ENCODE data around the gene TSPAN7.

TSPAN7 gene, protein sequence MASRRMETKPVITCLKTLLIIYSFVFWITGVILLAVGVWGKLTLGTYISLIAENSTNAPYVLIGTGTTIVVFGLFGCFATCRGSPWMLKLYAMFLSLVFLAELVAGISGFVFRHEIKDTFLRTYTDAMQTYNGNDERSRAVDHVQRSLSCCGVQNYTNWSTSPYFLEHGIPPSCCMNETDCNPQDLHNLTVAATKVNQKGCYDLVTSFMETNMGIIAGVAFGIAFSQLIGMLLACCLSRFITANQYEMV

DNA sequence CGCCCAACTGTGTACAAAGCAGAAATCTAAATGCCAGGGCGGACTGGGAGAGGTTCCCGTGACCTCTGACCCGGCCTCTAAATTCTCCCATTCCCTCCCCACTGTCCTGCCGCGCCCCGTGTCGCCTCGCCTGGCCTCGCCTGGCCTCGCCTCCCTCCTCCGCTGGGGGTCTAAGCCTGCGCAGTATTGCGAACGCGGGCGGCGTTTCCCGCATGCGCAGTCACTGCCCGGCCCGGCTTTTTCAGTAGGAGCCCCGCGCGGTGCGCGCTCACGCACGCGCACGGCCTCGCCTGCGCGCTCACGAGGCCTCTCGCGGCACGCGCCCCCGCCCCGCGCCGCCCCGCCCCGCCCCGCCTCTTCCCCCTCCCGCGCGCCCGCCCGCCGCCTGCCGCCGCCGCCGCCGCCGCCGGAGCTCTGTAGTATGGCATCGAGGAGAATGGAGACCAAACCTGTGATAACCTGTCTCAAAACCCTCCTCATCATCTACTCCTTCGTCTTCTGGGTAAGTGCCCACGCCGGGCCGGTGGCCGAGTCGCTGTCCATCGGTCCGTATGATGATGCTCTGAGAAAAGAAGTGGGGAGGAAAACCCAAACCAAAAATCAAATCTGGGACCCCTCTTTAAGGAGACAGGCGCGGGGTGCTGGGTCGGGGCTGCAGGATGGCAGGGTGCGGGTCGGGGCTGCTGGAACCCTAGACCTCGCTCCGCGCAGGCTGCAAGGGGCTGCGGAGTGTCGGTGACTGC is at the start of gene TSPAN7:
Gene TSPAN7 (plus strand): TSS at position 417 of the 743 bp plus-strand sequence. CDS start 5 bp downstream, at position 422.
- DNase-seq (ENCODE audit: low read depth) = peak; percentile 67

DNA sequence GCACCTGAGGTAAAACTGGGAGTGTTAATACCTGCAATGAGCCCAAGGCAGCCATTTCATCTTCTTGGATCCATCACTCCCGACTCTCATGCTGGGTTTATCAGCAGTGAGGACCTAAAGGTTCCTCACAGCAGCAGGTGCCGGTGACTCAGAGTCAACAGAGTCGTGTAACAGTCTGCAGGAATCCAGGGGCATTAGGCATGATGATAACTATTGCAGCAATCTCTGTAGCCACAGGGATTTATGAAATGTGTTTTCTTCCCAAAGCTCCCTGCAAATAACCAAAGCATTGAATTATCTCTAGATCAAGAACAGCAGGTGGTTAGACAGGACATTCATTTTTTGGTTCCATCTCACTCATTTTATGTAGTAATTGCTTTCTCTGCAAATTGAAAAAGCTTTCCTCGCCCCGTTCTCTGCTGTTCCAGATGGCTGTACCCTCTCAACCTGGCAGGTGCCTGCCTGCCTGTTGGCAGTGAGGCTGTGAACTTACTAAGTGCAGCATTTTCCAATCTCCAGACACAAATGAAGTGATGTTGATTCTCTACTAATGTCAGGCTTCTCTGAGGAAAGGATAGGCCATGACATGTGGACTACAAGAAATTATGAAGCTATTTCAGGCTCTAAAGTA is 48.1 kb upstream of the TSPAN7 start:
- DNase-seq (ENCODE audit: low read depth) = no peak

DNA sequence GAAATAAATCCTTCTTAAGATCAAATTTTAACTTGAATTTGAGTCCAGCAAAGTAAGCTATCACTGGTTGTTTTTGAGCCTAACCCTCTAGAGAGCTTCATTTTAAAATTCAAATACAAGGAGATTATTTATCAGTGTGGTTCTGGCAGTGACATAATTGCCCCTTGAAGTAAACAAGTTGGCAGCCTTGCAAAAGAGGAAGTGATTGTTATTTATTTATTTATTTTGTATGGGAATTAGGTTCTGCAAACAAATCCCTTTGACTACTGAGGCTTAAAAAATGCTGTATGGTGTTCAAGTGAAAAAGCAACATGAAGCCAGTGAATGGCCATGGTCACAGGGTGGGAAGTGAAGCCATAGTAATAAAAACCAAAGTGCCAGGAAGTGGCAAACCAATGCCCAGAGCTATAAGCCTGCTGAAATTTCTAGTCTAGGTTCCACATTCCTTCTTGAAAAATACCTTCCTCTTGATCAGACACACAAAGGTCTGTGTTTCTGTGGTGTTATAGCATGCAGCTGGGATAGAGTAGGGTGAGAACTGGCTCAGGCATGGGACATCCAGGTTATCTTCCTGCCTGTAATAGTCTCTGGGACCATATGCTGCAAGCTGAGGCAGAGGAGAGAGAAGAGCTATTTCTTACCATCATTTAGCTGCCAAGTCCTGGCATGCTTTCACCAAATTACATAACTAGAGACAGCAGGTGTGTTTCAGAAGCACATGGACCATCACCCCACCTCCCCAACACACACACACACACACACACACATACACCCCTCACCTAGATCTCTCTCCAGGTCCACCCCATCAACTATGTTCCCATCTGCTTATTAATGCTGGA is 47.1 kb upstream of the TSPAN7 start:
- no peak for DNase-seq (ENCODE audit: low read depth)

DNA sequence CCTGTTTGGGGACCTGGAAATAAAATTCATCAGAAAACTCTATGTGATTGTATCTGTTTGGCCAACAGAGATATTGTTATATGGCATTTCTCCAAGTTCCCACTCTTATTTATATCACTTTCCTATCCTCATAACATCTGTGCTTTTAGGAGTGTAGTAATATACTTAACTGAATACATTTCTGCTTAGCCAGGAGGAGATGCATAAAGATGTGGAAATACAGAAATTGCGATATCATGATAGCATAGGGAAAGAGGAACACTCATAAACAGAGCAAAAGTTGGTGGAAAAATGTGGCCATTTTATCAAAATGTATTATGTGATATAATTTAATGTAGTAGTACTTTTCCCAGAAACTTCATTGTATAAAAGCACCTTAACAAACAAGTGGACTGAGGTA is 46.1 kb upstream of the TSPAN7 start:
- DNase-seq (ENCODE audit: low read depth) = no peak

DNA sequence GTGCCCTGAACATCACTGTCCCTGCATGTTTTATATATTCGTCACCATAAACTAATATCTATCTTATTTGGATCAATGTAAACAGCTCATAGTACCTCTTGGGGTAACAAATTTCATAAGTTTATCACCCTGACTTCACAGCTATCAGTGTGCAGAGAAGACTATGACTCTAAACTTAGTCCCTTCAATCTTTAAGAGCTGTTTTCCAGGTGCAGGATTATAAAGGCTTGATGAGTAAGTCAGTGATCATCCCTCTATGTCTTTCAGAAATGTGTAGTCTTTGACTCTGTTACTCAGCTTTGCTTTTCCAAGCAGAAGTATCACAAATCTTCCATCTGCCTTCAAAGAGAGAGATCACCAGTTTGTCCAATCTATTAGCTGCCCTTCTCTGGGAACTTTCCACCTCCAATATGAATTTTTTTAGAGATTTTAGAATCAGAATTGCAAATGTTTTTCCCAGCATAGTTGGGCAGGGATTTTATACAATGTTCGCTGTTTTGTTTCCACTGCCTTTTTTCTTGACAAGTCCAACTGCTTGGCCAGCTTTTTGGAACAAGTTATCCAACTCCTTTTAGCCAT is 45.1 kb upstream of the TSPAN7 start:
- DNase-seq (ENCODE audit: low read depth) = no peak

DNA sequence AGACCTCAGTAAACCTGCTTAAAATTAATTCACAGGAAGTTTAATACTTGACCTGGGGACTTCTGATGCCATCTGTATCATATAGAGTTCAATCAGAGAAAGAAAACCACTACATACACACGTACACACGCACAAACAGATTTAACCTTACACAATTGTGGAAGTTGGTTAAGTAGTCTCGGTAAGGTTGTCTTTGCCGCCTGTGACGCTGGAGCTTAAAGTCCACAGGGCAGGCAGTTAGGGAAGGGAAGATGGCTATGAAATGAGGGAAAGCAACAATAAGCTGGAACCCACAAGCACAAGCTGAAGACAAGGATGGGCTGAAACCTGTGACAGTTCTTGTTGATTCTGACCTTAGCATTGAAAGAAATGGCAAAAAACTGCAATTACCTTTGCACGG is 41.7 kb upstream of the TSPAN7 start:
- DNase-seq (ENCODE audit: low read depth) = no peak

DNA sequence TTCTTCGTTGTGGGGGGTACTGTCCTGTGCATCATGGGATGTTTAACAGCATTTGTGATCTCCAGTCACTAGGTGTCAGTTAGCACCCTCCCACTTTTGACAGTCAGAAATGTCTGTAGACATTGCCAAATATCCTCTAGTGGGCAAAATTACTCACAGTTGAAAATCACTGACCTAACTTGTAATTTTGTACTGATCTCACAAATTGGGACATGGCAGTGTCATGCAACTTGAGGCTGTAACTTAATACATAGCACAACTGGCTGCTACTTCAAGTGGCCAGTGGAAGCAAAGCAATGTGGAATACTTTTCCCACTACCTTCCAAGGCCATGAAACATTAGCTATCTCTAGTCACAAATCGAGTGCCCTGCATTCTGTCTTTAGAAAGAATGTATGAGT is 23.2 kb upstream of the TSPAN7 start:
- DNase-seq (ENCODE audit: low read depth) = no peak

DNA sequence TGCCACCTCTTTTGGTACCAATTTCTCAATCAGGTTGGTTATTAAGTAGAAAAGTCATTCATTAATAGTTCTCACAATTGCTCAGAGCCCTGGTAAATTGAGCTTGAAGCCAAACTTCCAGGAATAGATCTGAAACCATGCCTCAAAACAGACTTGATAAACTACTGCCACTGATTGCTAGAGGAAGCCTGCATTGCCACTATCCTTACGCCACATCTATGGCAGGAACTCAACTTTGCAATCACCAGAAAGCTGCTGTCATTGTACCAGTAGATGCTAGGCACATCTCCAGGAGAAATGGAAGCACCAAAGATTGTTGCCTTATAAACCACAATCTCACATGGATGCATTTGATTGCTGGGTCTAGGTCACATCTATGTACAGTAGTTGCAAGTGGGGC is 21.6 kb upstream of the TSPAN7 start:
- no peak for DNase-seq (ENCODE audit: low read depth)

DNA sequence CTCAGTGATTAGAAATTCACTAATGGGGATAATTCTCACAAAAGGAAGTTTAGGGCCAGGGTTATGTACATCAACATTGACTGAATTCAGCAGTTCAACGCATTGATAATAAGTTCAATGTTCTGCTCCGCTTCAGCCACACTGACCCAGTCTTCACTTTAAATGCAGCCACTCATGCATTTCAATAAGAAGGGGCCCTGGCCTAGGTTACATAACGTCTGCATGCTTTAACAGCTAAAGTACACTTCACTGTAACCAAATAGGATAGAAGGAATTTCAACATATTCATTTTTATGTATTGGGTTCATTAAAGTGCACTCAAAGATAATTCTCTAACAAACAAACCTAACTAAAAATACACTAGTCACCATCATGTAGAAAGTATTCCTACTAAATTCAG is 12.8 kb upstream of the TSPAN7 start:
- no peak for DNase-seq (ENCODE audit: low read depth)

DNA sequence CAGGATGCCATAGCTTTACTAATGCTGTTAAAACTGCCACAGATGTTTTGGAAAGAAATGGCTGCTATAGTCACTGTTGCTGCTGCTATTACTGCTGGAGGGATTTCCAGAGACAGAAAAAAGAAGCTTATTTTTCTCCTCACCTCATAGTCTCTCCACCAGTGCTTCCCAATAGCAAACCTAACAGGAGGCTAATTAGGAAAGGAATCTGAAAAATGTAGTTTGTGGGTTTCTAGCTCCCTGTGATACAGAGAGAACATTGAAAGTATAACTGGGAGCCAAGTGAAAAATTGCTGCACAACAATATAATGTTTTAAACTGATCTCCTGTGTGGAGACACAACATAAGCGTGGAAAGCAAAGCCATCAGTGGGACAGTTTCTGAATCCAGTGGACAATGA is 8.6 kb upstream of the TSPAN7 start:
- DNase-seq (ENCODE audit: low read depth) = no peak

DNA sequence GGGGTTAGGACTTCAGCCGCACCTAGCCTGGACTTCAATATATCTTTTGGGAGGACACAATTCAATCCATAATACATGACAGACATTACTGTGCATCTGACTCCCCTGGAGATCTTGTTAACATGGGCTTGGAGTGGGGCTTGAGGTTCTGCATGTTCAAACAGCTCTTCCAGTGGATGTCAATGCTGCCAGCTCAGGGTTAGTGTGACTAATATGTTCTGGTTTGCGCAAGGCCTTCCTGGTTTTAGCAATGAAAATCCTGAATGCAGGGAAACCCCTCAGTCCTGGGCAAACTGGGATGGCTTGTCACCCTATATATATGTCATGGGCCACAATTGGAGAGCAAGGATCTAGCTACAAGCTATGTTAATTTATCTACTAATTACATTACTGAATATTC is 2.7 kb upstream of the TSPAN7 start:
- DNase-seq (ENCODE audit: low read depth) = no peak

DNA sequence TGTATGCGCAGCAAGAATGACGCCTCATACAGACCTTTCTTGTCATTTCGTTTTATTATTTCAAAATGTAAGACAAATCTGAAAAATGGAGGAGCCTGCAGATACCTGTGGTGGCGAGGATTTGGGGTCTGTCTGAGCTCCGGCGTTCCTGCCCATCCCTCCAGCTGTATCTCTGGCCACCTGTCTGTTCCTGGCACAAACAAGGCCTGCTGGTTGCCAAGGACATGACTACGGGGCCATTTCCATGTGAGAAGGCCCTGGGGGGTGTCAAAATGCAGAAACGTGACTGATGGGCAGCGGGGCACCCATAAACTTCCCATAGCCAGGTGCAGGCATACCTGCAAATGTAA is 591 bp upstream of the TSPAN7 start:
- DNase-seq (ENCODE audit: low read depth) = no peak

DNA sequence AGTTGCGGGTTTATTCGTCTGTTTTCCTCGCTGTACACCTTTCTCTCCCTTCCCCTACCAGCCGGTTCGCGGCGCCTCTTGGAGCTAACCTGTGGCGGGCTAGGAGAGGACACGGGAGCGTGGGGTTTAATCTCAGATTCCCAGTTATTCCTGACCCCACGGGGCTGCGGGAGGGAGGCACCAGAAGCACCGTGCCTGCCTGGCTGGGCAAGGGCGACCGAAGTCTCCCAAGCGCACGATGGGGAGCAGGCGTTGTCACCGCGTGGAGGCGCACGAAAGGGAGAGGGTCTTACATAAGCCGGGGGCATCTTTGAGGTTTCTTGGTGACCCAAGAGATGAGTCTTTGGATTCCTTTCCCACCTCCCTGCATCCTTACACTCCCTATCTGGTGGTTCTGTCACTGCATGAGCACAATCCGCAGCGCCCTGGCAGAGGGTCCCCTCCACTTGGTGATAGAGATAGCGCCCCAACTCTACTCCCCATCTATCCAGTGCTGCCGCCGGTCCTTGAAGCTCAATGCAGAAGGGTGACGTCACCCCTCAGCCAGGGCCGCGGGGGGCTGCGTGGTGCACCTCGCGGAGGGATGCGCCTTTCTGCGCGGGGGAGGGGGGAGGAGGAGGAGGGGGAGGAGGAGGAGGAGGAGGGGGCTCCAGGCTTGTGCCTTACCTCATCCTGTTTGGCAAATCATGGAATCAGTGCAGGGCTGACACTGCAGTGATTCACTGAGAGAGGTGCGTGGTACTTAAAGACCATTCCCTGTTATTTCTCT is 793 bp downstream of the TSPAN7 start:
- no peak for DNase-seq (ENCODE audit: low read depth)

DNA sequence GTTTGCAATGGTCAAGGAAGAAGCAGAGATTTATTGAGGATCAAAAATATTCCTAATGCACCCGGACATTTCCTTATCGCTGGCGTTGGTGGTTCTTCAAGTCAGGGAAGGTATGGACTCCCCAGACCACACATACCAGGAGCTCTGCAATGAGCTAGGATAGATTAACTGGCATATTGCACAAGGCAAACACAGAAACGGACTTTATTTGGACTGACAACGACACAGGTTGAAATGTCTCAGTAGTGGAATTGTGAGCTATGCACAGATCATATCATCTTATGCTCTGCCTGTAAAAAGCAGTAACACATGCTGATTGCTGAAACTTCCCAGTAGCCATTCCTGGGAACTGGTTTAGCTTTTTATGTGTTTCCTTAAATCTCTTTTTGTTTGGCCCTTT is 1.7 kb downstream of the TSPAN7 start:
- no peak for DNase-seq (ENCODE audit: low read depth)

DNA sequence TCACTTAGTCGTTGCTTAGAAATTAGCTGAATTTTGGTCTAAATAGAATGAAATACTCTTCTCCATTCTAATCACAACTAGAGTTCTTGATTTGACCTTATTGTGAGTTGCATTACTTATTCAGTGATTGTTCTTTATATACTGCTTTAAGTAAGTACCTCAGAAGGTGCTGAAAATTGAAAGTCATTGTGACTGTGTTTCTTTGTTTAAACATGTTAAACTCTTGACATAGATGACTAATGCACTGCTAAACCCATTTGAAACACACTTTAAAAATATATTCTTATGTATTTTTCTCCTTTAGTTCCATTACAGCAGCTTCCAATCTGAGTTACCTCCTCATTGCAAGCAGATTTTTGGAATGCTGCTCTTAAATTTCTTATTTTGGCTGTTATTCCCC is 9.1 kb downstream of the TSPAN7 start:
- no peak for DNase-seq (ENCODE audit: low read depth)

DNA sequence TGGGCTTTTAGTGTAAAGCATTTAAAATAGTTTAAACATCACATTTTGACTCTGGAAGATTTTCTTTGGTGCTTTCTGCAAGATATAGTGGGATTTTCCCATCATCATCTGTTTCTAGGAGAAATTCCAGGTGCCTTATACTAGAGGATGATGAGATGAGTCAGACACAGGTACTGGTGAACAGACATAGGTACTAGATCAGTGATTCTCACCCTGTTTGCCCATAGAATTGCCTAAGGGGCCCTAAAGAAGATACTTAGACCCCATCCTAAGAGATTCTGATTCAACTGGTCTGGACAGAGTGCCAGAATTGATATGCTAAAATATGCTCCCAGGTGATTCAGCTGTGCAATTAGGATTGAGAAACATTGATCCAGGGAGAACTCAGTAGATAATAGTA is 9.7 kb downstream of the TSPAN7 start:
- DNase-seq (ENCODE audit: low read depth) = no peak

DNA sequence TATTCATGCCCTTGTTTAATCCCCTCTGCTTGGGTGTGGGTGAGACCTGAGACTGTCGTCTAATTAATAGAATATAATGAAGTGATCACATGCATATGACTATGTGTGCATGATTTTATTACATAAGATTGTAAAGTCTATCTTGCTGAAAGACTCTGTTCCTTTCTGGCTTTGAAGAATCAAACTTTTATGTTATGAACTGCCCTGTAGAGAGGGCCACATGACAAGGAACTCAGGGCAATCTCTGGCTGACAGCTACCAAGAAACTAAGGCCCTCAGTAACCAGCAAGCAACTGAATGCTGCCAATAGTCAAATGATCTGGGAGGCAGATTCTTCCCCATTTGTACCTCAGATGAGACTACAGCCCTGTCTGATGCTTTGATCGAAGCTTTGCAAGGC is 13.5 kb downstream of the TSPAN7 start:
- no peak for DNase-seq (ENCODE audit: low read depth)

DNA sequence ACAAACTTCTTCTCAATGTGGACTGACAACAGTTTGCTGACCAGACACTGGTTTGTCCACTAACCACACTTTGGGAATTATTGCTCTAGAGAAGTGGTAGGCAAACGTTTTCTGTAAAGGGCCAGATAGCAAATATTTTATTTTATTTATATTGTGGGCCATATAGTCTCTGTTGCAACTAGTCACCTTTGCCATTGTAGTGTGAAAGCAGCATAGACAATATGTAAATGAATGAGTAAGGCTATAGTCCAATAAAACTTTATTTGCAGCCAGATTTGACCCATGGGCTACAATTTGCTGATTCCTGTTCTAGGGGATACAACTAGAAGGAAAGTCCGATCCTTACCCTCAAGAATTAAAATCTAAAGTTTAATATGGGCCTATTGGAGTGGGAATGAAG is 14.5 kb downstream of the TSPAN7 start:
- no peak for DNase-seq (ENCODE audit: low read depth)

DNA sequence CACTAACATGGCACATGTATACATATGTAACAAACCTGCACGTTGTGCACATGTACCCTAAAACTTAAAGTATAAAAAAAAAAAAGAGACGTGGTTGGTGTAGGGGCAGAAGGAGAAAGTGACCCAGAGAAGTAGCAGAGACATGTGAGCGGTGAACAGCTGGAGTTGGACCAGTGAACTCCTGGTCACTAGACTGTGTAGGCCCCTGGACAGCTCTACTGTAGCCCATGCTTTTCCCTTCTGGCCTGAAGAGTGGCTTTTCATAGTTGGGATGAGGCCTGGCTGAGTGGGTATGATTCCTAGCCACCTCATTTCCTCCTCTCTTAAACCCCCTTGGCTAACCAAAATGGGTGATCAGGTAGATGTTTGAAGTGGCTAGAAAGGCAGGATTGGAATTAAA is 16.4 kb downstream of the TSPAN7 start:
- DNase-seq (ENCODE audit: low read depth) = no peak

DNA sequence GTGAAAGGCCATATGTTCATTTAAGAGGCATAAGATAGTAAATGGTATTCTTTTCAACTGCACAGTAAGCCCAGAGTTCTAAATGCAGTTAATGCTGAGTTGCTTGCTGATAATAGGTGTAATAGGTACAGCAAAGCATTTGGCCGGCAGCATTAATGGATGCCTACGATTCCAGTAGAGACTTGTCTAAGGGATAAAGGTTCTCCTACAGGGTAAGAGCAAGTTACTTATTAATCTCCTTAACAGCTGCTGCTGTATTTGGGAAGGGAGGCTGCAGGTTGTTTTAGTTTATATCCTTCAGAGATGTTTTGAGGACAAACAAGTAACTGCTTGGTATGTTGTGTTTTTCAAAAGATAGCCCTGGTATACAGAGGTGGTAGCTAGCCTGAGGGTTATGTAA is 16.8 kb downstream of the TSPAN7 start:
- DNase-seq (ENCODE audit: low read depth) = no peak

DNA sequence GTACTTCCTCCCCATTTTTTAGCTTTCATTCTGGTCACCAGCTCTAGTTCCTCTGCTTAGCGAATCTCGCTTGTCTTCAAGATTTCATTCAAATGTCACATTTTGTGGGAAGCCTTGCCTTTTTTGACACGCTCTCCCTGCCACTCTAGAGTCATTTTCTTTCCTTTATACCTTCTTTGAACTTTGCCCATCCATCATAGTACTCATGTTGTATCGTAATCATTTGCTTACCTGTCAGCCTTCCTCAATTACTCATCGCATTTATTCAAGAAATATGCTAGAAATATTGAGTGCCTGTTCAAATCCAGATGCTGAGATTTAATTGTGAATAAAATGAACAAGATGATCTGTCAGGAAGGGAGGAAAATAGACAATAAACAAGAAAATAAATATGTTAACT is 21.8 kb downstream of the TSPAN7 start:
- DNase-seq (ENCODE audit: low read depth) = no peak

DNA sequence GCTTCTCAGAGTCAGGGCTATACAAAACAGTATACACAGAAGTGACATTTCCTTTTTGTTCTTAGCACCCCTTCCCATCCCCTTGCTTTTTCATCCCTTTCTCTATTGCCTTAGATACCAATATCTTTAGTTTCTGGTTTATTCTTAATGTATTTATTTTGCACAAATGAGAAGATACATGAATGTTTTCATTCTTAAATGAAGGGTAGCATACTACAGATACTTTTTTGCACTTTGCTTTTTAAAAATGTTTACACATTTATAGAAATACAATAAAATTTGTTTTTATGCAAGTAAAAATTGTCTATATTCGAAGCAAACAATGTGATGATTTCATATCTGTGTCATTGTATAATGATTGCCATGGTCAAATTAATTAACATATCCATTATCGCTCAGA is 33.1 kb downstream of the TSPAN7 start:
- no peak for DNase-seq (ENCODE audit: low read depth)

Data from activated T-helper 1 cell treated with Interleukin-2 at 50 U/mL for 16 hours (primary cell).